ENCODE results near the gene LCN10.
"Not testable (repeated sequence)": the region's sequence is repeated elsewhere in the genome, so short reads cannot be mapped to it uniquely, and the experiment has no call there.

The LCN10 gene

DNA sequence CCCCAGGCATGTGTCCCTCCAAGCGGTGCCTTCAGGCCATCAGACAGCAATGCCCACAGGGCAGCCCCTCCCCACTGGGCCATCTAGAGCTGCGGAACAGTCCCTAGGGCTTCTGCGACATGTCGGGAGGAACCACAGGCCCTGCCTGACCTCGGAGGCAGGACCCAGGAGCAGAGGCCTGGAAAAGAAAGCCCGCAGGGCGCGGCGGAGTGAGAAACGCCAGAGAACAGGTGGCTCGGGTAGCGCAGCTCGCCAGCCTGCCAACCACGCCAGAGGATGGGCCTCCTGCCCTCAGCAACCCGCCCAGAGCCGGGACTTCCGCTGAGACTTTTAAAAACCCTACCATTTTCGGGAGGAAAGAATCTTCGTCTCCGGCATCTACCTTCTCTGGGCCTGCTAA lies 14.6 kb upstream of the LCN10 start:
- no peak for TF ChIP-seq CTCF (IDR thresholded peaks at IDR 0.05)
- H3K4me3 ChIP-seq (ENCODE audit: low read depth in 1 of 2, low read length in 1 of 2), result no peak overlapping the region
- H3K4me1 ChIP-seq (ENCODE audit: control insufficient read depth in 1 of 2, insufficient read depth in 1 of 2, low read depth in 1 of 2, low read length in 1 of 2), result no peaks in the 10 kb centered on the region
- peaks cover 36% of the 10 kb centered on the region for H3K27me3 ChIP-seq
- no peak overlapping the region for H3K27ac ChIP-seq
- H3K9me3 ChIP-seq, result no peaks in the 10 kb centered on the region
- H3K36me3 ChIP-seq, result no peaks in the 10 kb centered on the region

- Histone ChIP-seq H3K36me3 (no peaks in the 10 kb centered on the region), H3K4me3 (ENCODE audit: low read depth in 1 of 2, low read length in 1 of 2) (no peak overlapping the region), H3K27ac (no peak overlapping the region), H3K27me3 (peaks cover 32% of the 10 kb centered on the region), H3K4me1 (ENCODE audit: control insufficient read depth in 1 of 2, insufficient read depth in 1 of 2, low read depth in 1 of 2, low read length in 1 of 2) (no peaks in the 10 kb centered on the region), H3K9me3 (peaks cover 4% of the 10 kb centered on the region)
- TF ChIP-seq CTCF (IDR thresholded peaks at IDR 0.05), result no peak
Measured at GRCh38 chr9:136756836-136757235, 14.1 kb upstream of the LCN10 start.

GRCh38 chr9:136756134-136756438 lies 13.3 kb upstream of the LCN10 start:
- Histone ChIP-seq H3K36me3 (no peaks in the 10 kb centered on the region), H3K27ac (no peak overlapping the region), H3K27me3 (peaks cover 28% of the 10 kb centered on the region), H3K4me3 (ENCODE audit: low read depth in 1 of 2, low read length in 1 of 2) (no peak overlapping the region), H3K4me1 (ENCODE audit: control insufficient read depth in 1 of 2, insufficient read depth in 1 of 2, low read depth in 1 of 2, low read length in 1 of 2) (no peaks in the 10 kb centered on the region), H3K9me3 (peaks cover 6% of the 10 kb centered on the region)
- TF ChIP-seq CTCF (IDR thresholded peaks at IDR 0.05), result no peak

DNA sequence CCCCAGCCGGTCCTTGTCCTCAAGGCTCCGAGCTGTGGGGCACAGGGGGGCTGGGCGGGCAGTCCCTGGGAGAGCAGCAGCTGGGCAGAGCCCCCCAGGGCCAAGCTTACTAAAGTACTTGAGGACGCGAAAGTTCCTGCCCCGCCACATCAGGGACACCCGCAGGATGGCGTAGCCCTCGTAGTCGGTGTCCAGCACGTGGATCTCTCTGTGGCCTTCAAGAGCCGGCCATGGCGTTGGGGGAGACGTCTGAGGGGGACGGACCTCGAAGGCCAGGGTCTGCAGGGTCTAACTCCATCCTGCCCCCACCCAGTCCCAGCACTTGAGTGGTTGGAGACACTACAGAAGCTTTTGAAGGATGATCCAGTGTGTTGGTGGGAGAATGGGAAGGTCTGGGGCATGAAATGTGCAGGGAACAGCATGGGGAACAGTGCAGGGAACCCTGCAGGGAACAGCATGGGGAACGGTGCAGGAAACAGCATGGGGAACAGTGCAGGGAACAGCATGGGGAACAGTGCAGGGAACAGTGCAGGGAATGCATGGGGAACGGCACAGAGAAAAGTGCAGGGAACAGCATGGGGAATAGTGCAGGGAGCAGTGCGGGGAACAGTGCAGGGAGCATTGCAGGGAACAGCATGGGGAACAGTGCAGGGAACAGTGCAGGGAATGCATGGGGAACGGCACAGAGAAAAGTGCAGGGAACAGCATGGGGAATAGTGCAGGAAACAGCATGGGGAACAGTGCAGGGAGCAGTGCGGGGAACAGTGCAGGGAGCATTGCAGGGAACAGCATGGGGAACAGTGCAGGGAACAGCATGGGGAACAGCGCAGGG lies 12.8 kb upstream of the LCN10 start:
- H3K27ac ChIP-seq; H3K4me3 ChIP-seq (ENCODE audit: low read depth in 1 of 2, low read length in 1 of 2); H3K9me3 ChIP-seq; H3K4me1 ChIP-seq (ENCODE audit: control insufficient read depth in 1 of 2, insufficient read depth in 1 of 2, low read depth in 1 of 2, low read length in 1 of 2); H3K36me3 ChIP-seq: not testable (repeated sequence)
- H3K27me3 ChIP-seq, result peaks cover 29% of the 10 kb centered on the region

- H3K27me3 ChIP-seq, result peaks cover 34% of the 10 kb centered on the region
- TF ChIP-seq CTCF (IDR thresholded peaks at IDR 0.05), result no peak
Measured at GRCh38 chr9:136754626-136755301, 12.0 kb upstream of the LCN10 start.

GRCh38 chr9:136754059-136754572 lies 11.4 kb upstream of the LCN10 start:
- H3K27me3 ChIP-seq, result peaks cover 41% of the 10 kb centered on the region
- H3K9me3 ChIP-seq, result peaks cover 6% of the 10 kb centered on the region
- no peak overlapping the region for H3K27ac ChIP-seq
- H3K4me3 ChIP-seq (ENCODE audit: low read depth in 1 of 2, low read length in 1 of 2), result no peak overlapping the region
- TF ChIP-seq CTCF (IDR thresholded peaks at IDR 0.05), result no peak
- no peaks in the 10 kb centered on the region for H3K36me3 ChIP-seq
- H3K4me1 ChIP-seq (ENCODE audit: control insufficient read depth in 1 of 2, insufficient read depth in 1 of 2, low read depth in 1 of 2, low read length in 1 of 2), result no peaks in the 10 kb centered on the region

More at GRCh38 chr9:136754626-136755301, 12.0 kb upstream of the LCN10 start:
- Histone ChIP-seq H3K27ac (no peak overlapping the region), H3K4me1 (ENCODE audit: control insufficient read depth in 1 of 2, insufficient read depth in 1 of 2, low read depth in 1 of 2, low read length in 1 of 2) (no peaks in the 10 kb centered on the region), H3K4me3 (ENCODE audit: low read depth in 1 of 2, low read length in 1 of 2) (no peak overlapping the region), H3K36me3 (no peaks in the 10 kb centered on the region), H3K9me3 (peaks cover 6% of the 10 kb centered on the region)
